ENCODE data around the gene GALNT18.

- TF ChIP-seq, protein P1, sequence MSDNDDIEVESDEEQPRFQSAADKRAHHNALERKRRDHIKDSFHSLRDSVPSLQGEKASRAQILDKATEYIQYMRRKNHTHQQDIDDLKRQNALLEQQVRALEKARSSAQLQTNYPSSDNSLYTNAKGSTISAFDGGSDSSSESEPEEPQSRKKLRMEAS (IDR thresholded peaks at IDR 0.05): no peak
- TF ChIP-seq, protein P2, sequence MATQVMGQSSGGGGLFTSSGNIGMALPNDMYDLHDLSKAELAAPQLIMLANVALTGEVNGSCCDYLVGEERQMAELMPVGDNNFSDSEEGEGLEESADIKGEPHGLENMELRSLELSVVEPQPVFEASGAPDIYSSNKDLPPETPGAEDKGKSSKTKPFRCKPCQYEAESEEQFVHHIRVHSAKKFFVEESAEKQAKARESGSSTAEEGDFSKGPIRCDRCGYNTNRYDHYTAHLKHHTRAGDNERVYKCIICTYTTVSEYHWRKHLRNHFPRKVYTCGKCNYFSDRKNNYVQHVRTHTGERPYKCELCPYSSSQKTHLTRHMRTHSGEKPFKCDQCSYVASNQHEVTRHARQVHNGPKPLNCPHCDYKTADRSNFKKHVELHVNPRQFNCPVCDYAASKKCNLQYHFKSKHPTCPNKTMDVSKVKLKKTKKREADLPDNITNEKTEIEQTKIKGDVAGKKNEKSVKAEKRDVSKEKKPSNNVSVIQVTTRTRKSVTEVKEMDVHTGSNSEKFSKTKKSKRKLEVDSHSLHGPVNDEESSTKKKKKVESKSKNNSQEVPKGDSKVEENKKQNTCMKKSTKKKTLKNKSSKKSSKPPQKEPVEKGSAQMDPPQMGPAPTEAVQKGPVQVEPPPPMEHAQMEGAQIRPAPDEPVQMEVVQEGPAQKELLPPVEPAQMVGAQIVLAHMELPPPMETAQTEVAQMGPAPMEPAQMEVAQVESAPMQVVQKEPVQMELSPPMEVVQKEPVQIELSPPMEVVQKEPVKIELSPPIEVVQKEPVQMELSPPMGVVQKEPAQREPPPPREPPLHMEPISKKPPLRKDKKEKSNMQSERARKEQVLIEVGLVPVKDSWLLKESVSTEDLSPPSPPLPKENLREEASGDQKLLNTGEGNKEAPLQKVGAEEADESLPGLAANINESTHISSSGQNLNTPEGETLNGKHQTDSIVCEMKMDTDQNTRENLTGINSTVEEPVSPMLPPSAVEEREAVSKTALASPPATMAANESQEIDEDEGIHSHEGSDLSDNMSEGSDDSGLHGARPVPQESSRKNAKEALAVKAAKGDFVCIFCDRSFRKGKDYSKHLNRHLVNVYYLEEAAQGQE (IDR thresholded peaks at IDR 0.05; ENCODE audit: low read depth): no peak
- TF ChIP-seq RAD21 (IDR thresholded peaks at IDR 0.05; ENCODE audit: low read depth) (no peak), TAF1 (IDR thresholded peaks at IDR 0.05; ENCODE audit: low read depth) (no peak), YY1 (IDR thresholded peaks at IDR 0.05; ENCODE audit: low read depth) (no peak), NFIC (IDR thresholded peaks at IDR 0.05) (no peak), CEBPB (IDR thresholded peaks at IDR 0.05) (no peak), EP300 (IDR thresholded peaks at IDR 0.05; ENCODE audit: borderline replicate concordance) (no peak), CREB1 (IDR thresholded peaks at IDR 0.05; ENCODE audit: low read depth) (no peak), TEAD4 (IDR thresholded peaks at IDR 0.05) (no peak), EGR1 (IDR thresholded peaks at IDR 0.05) (no peak), TCF12 (IDR thresholded peaks at IDR 0.05; ENCODE audit: low read depth) (no peak), FOXM1 (IDR thresholded peaks at IDR 0.05; ENCODE audit: borderline replicate concordance, low read depth) (no peak)
Measured at GRCh38 chr11:11445441-11446185, 176.2 kb downstream of the GALNT18 start.

Measured in Ishikawa (cell line).